ENCODE data around the gene ZNF385D. TPM values are rescaled to one million over a fixed set of nuclear protein-coding genes. Genes with fewer than 3 reads are reported as not detected.

Gene ZNF385D
- total RNA-seq, 1 donor from 2014 or later = 2.1 TPM

DNA sequence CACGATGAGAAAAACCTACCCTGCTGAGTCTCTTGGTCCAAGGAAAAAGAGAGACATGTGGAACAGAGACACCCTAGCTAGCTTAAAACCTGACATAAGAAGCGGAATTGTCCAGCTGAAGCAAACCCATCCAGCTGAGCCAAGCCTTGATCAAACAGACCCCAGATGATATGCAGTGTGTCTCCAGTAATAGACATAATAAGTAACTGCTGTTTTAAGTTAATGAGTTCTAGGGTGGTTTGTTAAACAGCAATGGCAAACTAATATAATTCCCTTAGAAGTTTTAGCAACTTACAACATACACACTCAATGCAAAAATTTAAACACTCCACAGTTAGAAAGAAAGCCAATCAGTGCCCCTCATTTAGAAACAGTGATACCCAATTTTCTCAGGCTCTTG lies 26.8 kb upstream of the ZNF385D start:
- Mint-ChIP-seq H3K4me1 (no peaks in the 10 kb centered on the region), H3K27me3 (ENCODE audit: low read depth) (peaks cover 2% of the 10 kb centered on the region), H3K36me3 (ENCODE audit: low read depth) (no peaks in the 10 kb centered on the region), H3K27ac (ENCODE audit: unreplicated experiment) (no peak overlapping the region), H3K9me3 (peaks cover 4% of the 10 kb centered on the region), H3K4me3 (no peak overlapping the region)
- DNase-seq (ENCODE audit: low read depth, low spot score) = no peak
- TF ChIP-seq, protein P1, sequence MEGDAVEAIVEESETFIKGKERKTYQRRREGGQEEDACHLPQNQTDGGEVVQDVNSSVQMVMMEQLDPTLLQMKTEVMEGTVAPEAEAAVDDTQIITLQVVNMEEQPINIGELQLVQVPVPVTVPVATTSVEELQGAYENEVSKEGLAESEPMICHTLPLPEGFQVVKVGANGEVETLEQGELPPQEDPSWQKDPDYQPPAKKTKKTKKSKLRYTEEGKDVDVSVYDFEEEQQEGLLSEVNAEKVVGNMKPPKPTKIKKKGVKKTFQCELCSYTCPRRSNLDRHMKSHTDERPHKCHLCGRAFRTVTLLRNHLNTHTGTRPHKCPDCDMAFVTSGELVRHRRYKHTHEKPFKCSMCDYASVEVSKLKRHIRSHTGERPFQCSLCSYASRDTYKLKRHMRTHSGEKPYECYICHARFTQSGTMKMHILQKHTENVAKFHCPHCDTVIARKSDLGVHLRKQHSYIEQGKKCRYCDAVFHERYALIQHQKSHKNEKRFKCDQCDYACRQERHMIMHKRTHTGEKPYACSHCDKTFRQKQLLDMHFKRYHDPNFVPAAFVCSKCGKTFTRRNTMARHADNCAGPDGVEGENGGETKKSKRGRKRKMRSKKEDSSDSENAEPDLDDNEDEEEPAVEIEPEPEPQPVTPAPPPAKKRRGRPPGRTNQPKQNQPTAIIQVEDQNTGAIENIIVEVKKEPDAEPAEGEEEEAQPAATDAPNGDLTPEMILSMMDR (conservative IDR thresholded peaks at IDR 0.05) = no peak

DNA sequence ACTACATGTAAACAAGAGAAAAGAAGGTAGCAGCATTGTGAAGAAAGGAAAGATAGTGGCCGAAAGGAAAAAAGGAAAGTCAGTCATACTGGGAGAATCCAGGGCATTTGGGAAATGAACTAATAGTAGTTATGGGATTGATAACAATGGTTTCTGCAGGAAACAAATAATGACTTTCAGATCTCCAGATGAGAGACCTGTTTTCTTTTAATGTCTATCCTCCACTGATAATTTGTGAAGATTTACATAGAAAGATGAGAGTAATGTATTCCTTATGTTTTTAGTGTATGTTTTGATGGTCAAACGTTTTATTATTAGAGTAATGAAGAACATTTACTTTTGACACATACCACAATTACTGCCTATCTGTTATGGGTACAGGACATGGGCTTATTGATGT lies 15.0 kb upstream of the ZNF385D start:
- H3K4me1 Mint-ChIP-seq = no peaks in the 10 kb centered on the region
- DNase-seq (ENCODE audit: low read depth, low spot score) = no peak
- H3K4me3 Mint-ChIP-seq = no peak overlapping the region
- H3K27ac Mint-ChIP-seq (ENCODE audit: unreplicated experiment) = no peak overlapping the region
- H3K9me3 Mint-ChIP-seq = peaks cover 3% of the 10 kb centered on the region
- TF ChIP-seq, protein P1 (conservative IDR thresholded peaks at IDR 0.05) = no peak
- H3K36me3 Mint-ChIP-seq (ENCODE audit: low read depth) = no peaks in the 10 kb centered on the region
- H3K27me3 Mint-ChIP-seq (ENCODE audit: low read depth) = peaks cover 3% of the 10 kb centered on the region

DNA sequence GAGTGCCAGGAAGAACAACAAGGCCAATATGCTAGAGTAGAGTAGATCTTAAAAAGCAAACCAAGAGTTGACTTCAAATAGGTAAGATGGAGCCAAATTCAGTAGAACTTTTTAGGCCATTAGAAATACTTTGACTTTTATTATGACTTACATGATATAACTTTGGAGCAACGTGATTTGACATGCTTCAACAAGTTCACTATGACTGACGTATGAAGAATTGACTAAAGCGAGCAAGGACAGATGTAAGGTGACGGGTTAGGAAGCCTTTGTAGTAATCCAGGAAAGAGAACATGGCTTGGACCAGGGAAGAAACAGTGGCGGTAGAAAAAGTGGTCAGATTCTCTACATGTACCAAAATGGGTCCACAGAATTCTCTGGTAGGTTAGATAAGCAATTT lies 4.9 kb upstream of the ZNF385D start:
- DNase-seq (ENCODE audit: low read depth, low spot score) = no peak
- no peak overlapping the region for H3K27ac Mint-ChIP-seq (ENCODE audit: unreplicated experiment)
- no peaks in the 10 kb centered on the region for H3K36me3 Mint-ChIP-seq (ENCODE audit: low read depth)
- H3K4me1 Mint-ChIP-seq = peaks cover 11% of the 10 kb centered on the region
- no peak overlapping the region for H3K4me3 Mint-ChIP-seq
- no peaks in the 10 kb centered on the region for H3K9me3 Mint-ChIP-seq
- TF ChIP-seq, protein P1 (conservative IDR thresholded peaks at IDR 0.05) = no peak
- peaks cover 9% of the 10 kb centered on the region for H3K27me3 Mint-ChIP-seq (ENCODE audit: low read depth)

DNA sequence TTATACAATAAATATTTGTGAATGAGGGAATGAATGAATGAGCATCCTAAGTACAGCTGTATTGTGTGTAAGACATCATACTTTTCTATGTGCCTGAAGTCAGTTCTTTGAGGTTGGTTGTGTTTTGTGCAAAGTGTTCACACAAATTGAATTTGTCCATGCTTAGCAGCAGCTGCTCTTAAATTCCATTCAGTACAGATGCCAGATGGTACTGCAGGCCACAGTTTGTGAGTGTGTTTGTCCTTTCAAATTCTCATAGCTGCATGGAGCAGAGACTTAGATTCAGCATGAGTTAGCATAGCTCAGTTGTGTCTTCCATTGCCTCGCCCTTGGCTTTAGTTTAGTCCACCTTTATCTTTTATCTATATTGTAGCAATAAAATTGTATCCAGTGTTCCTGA lies 3.8 kb upstream of the ZNF385D start:
- DNase-seq (ENCODE audit: low read depth, low spot score) = no peak
- H3K4me3 Mint-ChIP-seq = no peak overlapping the region
- peaks cover 22% of the 10 kb centered on the region for H3K4me1 Mint-ChIP-seq
- no peaks in the 10 kb centered on the region for H3K9me3 Mint-ChIP-seq
- H3K36me3 Mint-ChIP-seq (ENCODE audit: low read depth) = no peaks in the 10 kb centered on the region
- peaks cover 20% of the 10 kb centered on the region for H3K27me3 Mint-ChIP-seq (ENCODE audit: low read depth)
- no peak overlapping the region for H3K27ac Mint-ChIP-seq (ENCODE audit: unreplicated experiment)
- TF ChIP-seq, protein P1 (conservative IDR thresholded peaks at IDR 0.05) = no peak

DNA sequence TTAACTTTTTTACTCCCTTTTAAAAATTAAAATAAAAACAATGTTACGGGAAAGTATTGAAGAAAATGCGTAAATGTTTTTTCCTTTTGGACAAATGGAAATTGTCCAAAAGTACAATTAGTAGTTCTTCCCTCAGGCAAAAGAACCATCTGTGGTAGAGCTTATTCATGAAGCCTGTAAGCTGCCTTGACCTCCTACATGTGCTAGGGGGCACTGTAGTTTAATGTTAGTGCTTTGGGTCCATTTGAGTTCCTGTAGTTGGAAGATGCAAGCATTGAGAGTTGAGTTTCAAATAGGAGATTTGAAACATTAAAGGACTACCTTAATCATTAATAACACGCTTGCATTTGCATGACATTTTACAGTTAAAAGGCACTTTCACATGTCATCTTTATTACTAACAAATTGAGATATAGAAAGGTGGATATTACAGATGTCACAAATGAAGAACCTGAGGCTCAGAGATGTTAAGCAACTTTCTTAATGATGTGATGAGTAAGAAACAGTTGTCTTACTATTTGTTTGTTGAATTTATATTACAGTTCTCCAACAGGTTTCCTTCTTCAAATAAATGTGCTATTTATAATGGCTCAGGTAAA lies 1.8 kb upstream of the ZNF385D start:
- Mint-ChIP-seq H3K4me3 (no peak overlapping the region), H3K27ac (ENCODE audit: unreplicated experiment) (no peak overlapping the region), H3K9me3 (no peaks in the 10 kb centered on the region), H3K27me3 (ENCODE audit: low read depth) (peaks cover 34% of the 10 kb centered on the region), H3K4me1 (peaks cover 25% of the 10 kb centered on the region), H3K36me3 (ENCODE audit: low read depth) (no peaks in the 10 kb centered on the region)
- TF ChIP-seq, protein P1 (conservative IDR thresholded peaks at IDR 0.05) = peak; percentile 66
- no peak for DNase-seq (ENCODE audit: low read depth, low spot score)
